ENCODE data around the gene PLEKHM3.
"Not testable (repeated sequence)": the region's sequence is repeated elsewhere in the genome, so short reads cannot be mapped to it uniquely, and the experiment has no call there.

Gene PLEKHM3

DNA sequence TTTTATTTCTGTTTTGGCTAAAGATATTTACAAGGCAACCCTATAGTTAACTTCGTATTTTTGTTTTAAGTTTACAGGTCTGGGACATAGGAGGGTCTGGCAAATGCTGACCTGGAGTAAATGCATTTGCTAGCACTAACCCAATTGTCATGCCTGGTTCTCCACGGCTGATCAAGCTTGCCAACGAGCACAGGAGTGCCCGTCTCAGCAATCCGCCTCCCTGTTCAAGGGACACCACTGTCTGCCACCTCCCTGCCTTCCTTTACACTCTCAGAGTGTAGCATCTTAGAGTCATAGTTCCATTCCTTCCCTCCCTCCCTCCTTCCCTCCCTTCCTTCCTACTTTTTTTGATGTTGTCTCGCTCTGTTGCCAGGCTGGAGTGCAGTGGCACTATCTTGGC is 104.6 kb downstream of the PLEKHM3 start:
- no peak for DNase-seq

DNA sequence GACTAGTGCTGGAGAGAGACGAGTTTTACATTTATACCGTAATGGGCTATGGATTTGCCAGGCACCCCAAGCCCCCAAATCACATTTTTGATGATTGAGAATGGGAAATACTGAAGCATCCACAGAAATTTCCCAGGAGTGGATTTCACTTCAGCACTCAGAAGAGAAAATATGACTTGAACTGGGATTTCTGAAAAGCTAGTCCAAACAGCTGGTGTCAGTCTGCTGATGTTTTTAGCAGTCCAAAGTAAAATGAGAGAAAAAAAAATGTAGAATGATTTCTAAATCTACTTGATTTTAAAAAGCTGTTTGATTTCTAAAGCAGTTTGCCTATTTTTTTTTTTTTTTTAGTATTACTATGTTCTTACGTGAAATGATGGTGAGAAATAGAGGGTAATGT is 105.0 kb downstream of the PLEKHM3 start:
- DNase-seq, result no peak

DNA sequence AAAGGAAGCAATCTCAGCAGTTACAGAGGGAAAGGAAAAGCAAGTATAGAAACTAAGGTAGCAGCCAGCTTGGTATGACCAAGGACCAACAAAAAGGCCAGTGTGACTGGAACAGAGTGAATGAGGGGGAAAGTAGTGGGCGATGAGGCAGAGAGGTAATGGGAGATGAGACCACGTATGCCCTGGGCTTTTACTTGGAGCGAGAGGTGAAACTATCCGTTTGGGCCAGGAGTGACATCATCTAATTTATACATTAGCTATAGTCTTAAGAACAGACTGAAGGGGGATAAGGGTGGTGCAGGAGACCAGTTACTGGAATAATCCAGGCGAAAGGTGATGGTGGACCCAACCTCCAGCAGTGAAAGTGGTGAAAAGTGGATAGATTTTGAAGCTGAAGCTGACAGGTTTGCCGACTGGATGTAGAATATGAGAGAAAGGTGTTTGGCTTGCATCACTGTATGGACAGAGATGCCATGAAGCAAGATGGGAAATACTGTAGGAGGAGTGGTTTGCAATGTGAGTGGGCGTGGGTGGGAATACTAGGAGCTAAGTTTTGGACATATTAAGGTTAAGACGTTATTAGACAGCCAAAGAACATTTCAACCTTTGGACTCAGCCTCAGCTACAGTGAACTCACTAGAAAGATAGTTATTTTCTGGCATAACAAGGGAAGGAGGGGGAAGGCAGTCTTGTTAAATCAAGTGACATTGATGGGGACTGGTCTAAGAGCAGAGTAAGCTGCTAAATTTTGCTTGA is 106.0 kb downstream of the PLEKHM3 start:
- no peak for DNase-seq

DNA sequence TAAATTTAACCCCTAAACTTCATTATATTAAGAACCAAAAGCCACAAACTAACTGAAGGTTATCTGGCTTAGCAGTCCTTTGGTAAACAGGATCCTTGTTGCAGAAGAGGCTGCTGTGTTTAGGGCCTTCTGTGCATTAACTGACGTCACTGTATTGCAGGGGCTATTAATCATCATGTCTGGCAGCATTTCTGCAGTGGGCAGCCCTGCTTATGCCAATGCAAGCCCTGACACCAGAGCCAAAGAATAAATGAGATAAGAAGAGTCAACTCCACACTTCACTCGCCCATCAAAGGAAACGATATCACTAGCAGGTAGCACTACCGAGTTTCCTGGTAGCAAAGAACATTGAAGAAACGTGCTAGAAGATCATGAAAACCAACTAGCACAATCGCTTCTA is 110.6 kb downstream of the PLEKHM3 start:
- DNase-seq, result no peak

DNA sequence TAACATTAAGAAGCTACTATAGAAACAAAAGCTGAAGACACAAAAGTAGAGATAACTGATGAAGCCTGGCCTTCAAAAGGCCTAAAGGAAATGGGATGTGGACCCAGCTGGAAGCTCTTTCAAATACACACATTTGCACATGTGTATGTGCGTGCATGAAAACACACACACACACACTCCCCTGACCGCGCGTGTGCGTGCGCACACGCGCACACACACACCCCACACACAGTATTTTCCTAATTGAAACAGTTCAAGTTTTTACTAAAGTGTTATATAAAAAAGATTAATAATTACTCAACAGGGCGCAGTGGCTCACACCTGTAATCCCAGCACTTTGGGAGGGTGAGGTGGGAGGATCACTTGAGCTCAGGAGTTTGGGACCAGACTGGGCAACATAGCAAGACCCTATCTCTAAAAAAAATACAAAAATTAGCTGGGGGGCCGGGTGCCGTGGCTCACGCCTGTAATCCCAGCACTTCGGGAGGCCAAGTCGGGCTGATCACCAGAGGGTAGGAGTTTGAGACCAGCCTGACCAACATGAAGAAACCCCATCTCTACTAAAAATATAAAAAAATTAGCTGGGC is 111.5 kb downstream of the PLEKHM3 start:
- DNase-seq, result no peak

DNA sequence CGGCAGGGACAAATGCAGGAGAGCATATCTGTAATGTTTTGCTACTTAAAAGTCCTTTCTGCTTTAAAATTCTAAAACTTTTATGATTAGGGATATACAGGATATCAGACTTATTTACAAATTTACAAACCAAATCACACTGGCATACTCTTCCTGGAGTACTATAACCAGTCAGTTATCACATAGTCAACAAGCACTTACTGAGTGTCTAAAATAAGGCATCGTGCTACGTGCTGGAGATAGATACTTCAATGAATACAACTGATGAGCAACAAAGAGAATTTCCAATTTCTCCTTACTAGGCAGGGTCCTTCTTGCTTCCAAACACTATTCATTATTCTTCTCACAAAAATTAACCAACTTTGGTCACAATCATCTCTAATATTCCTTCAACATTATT is 113.5 kb downstream of the PLEKHM3 start:
- no peak for DNase-seq

DNA sequence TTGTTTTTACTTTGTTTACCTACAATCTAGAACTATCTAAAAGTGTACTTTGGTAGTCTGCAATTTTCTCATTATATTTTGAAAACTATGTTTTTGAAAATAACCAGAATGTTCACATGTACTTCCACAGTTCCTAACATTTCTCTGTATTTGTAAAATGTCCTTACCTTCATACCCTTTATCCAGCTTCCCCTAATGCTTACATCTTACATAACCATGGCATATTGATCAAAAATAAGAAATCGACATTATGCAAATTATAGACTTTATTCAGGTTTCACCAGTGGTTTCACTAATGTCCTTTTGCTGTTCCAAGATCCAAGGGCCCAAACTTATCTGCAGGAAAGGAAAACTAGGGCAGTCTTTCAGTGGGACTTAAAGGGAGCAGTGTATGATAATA is 114.1 kb downstream of the PLEKHM3 start:
- no peak for DNase-seq

DNA sequence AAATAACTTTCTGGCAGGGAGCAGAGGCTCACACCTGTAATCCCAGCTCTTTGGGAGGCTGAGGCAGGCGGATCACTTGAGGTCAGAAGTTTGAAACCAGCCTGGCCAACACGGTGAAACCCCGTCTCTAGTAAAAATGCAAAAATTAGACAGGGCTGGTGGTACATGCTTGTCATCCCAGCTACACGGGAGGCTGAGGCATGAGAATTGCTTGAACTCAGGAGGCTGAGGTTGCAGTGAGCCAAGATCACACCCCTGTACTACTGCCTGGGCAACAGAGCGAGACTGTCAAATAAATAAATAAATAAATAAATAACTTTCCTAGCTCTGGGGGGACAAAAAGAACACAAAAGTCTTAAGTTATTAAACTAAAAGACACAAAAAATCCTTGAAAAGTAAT is 118.8 kb downstream of the PLEKHM3 start:
- DNase-seq, result not testable (repeated sequence)

DNA sequence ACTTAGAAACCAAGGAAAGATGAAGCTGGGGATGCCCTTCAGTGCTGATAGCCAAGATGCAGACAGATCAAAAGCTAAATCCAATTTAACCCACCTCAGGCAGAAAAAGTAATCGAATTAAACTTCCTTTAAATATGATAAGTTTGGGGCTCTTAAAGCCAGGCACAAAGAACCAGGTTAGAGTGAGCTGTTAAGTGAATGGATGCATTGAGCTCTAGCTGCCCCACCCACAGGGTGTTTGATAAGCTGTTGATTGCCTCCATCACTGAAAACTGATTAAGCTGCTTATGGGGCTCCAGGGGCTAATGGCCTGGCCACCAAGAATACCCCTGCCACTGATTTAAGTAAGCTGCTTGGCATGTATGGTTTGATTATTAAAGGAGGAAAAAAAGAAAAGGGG is 119.8 kb downstream of the PLEKHM3 start:
- no peak for DNase-seq

DNA sequence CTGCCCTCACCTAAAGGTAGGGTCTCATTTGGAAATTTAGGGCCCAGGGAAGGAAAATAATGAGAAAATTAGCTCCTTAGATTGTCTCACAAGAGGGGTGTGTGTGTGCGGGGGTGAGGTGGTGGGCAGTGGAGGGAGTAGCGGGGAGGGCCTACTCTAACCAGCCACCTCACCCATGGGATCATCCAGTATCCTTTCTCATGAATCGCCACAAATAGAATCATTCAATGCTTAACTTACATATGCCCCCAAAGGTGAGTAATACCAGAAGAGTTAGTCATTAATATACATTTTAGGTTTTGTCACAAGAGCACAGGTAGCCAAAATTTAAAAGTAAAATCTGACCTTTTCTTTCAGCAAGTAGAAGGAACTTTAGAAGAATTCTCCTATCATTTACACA is 122.1 kb downstream of the PLEKHM3 start:
- DNase-seq, result no peak

DNA sequence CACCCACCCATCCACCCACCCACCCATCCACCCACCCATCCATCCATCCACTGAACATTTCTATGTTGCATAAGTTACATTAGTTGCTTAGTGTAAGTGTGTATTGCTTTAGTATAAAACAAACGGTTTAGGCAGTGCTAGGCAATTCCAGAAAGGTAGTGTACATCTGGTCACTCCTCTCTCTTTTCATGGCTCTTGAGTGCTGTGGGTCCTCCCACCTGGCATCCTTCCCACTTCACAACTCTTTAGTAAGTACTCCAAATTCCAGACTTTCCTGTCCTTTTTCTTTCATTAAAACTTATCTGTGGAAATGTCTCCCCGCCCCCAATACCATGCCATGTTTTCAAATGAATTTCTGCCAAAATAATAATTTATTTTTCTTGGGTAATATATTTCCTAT is 122.5 kb downstream of the PLEKHM3 start:
- no peak for DNase-seq

DNA sequence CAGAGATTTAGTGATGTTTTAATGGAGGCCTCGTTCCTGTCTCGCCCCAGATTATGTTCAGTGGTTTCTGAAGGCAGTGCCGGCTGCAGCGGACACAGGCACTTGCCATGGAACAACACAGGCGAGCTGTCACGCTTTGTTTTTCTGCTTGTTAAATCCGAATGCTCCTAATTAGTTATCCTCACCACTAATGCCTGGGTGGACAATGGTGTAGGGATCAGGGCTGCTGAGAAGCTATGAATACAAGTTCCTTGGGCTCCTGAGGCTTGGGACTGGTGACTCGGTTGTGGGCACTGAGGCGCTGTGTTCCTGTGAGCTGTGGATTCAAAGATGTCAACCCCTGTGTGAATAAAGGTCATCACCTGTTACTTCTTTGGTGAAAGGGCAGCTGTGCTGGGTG is 123.5 kb downstream of the PLEKHM3 start:
- no peak for DNase-seq

DNA sequence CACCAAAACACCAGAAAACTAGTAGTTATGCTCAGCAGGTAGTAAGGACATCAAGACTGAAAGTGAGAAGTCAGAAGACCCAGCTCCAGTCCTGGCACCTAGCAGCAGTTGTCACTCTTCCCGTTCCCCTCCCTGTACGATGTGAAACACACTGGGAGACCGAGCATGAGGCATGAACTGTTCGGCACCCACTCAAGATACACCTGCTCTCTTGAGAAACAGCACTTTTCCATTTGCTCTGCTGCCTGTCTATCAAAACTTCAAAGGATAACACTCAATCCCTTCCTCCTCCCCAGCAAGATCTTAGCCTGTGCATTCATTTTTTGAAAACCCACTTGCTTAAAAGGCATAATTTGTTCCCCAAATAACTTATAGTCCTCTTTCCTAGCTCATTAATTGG is 123.9 kb downstream of the PLEKHM3 start:
- no peak for DNase-seq

DNA sequence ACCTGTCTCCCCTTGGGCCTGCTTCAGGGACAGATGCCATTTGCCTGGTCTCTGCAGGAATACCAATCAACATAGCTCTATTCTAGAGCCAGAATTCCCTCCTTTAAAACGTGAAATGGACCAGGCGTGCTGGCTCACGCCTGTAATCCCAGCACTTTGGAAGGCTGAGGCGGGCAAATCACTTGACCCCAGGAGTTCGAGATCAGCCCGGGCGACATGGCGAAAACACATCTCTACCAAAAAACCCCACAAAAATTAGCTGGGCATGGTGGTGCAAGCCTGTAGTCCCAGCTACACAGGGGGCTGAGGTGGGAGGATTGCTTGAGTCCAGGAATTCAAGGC is 127.0 kb downstream of the PLEKHM3 start:
- DNase-seq, result no peak

DNA sequence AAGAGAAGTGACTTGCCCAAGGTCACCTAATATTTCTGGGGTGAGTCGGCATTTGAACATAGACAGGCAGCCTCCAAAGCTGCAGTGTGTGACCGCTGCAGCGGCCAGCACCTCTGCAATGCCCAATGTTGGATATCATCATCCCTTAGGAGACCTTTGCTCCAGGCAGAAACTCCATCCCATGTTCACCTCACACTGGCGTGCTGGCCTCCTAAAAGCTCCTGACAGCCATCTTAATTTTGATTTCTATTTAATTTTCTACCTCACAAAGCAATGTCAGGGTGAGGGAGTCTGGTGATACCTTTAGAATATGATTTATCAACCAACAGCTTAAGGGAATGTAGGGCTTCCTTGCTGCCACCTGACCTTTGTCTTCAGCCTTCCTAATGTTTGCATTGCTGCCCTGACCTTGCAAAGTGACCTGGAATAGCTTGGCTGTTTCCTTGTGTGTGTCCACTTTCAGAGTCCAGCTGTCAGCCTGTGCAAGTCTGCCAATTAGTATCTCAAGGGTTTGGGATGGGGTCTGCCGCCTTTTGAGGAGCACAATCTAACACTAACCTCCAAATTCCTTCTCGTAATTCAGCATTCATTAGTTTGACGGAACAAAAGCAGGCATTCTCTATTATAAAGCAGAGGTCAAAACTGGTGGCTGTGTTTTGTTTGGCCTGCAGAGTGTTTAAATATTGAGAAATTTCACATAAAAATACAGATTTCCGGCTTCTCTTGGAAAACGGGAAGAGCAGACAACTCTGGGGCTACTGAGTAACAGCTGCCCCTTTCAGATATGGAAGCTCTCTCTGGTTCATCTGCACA is 127.6 kb downstream of the PLEKHM3 start:
- no peak for DNase-seq

DNA sequence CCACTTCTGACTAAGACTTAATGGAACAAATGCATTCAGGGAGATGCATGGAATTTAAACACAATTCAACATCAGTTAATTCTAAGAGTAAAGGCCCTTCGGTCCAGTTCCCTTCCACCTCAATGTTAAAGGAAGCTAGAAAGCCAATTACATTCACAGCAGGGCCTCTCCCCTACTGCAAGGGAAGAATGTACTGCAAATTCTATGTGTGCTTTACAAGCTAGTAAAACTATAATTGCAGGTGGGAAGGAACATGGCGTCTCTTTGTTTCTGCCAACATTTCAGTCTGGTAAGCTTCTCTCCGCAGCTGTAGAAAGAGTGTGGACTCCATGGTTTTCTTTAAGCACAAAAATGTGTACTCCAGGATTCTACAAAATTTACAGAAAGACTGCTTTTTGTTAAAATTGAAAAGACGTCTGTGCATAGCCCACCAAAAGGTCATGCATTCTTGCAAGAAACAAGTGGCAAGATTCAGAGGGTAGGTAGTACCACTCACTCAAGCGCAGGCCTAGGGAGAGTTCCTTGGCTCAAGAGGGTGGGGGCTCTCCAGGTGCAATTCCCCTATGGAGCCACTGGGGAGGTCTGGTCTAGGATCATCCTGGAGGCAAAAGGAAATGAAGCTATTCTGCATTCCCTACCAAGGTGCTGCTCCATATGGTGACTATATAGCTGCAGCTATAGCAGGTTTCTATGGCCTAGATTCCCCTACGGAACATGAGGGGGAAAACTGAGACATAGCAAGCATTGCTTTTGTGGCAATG is 128.6 kb downstream of the PLEKHM3 start:
- no peak for DNase-seq

DNA sequence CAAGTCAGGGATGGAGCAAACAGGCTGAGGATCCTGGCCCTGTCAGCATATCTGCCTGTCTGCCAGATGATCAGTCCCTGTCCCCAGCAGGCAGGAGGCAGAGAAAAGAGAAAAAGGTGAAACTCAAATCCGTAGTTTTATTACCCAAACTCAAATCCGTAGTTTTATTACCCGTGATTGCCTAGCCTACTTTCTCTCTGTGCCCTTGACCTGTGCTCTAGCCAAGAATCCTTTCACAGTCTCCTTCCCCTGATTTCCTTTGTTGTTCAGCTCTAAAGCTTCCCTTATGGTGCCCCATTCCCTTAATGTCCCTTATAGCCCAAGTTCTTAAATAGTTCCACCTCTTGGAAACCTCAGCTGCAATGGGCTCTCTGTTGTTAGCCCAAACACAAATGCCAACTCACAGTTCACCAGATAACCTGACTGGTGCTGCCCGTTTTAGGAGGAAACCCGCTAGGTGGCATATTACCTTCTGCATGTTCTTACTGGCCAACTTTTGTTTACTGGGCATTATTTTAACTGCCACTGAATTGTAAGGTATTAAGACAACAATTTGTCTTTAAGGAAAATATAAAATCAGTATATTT is 130.0 kb downstream of the PLEKHM3 start:
- no peak for DNase-seq

DNA sequence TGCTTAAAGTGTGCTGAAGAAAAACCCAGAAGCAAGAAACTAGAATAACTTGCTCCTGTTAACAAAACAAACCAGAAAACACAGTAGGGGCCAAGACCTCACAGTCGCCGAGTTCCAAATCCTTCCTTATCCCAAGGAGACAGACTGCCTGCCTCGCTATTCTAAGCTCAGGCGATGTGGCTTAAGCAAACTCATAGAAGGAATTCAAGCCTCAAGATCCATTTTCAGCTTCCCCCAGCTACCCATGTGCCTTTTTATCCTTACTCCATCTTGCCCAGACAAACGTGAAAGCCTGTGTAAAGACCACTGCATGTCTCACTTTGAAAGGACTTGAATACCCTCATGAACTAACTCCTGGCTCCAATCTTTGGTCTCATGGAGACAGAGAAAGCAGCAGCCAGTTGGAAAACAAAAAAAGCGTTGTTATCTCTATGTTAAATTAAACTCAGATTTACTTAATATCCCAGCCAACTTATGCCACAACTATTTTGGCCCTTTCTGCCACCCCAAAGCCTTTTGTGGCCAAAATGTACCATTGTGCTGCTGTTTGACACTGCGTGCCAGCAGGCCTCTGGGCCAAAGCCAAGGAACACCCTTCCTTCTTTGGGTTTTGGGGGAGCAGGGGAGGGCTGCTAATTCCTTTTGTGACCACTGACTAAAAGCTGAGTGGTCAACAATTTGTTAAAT is 132.5 kb downstream of the PLEKHM3 start:
- DNase-seq, result no peak

DNA sequence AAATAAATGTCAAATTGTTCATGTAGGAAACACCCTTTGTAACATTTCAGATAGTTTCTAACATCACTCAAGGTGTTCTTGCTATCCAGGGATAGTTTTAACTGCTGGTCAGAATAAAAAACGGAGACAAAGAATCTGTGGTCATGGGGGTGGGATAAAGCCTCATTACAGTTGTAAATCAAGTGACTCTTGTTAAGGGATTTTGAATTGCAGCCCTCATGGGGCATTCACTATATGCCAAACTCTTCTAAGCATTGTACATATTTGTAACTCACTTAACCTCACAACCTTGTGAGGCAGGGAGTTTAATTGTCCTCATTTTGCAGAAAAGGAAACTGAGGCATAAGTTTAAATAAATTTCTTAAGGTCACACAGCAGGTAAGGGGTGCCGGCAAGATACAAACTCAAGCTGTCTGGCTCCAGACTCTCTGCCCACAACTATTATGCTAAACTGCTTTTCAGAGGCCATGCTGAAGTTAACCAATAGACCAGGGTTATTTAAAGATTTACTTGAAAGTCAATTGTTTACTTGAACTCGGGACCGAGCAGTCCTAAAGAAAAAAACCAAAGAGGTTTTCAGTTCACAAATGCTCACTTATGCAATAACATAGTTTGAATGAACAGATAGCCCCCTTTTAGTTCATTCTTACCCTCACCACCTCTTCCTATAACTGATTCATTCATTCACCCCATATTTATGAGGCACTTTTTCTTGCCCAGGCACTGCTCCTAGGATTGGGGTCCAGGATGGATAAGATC is 134.1 kb downstream of the PLEKHM3 start:
- DNase-seq, result no peak

DNA sequence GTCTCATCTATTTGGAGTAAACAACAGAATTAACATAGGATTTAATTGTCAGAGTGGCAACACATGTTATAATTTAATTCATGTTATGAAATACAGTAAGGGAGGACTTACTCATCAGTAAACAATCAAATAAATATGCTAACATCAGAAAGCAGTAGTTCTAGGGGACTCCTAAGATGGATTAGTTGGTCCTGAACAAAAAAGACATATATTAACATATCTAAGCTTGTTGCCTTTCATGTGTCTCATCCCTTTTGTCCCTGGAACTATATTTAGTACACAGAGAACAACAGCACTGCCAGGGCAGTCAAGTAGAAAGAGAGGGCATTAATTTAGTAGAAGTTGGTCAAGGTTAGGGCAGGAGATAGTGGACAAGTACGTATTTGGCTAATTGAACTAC is 137.8 kb downstream of the PLEKHM3 start:
- no peak for DNase-seq

DNA sequence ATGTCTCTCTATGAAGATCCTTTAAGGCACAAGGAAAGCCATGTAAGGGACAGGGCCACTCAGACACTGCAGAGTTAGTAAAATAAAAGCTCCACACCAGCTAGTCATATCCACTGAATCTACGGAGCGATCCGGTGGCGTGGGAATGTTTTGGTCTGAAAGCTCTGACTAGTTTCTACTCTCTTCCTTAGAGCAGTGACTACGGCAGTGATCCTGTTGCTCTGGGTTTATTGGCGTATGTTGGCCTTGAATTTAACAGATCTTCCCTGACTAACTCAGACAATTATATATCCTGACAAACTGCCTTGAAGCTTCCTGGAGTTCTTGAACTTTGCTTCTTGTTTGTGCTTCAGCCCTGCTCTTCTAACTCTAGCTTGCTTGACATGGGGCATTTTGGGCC is 140.3 kb downstream of the PLEKHM3 start:
- DNase-seq, result no peak

DNA sequence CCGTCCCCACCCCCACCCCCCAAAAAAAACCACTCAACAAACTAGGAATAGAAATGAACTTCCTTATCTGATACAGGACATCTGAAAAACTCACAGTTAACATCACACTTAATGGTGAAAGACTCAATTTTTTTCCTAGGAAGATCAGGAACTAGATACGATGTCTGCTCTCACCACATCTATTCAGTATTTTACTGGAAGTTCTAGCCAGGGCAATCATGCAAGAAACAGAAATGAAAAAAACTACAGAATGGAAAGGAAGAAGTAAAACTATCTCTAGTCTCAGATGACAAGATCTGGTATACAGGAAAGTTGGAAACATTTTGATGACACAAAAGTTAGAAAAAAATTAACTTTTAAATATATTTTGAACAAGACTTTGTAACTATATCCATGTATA is 141.2 kb downstream of the PLEKHM3 start:
- no peak for DNase-seq

Data from activated CD4-positive, alpha-beta T cell treated with anti-CD3 and anti-CD28 coated beads, Interleukin-2, amount 50 U/mL, for 16 hours (primary cell).